ENCODE results near the gene FAM209B. TPM values are rescaled to one million over a fixed set of nuclear protein-coding genes. Genes with fewer than 3 reads are reported as not detected.

Gene FAM209B
- polyA plus RNA-seq, 2 of the 4 experiments (the other 2 are of a cell fraction), result 0.46 to 0.78 TPM

DNA sequence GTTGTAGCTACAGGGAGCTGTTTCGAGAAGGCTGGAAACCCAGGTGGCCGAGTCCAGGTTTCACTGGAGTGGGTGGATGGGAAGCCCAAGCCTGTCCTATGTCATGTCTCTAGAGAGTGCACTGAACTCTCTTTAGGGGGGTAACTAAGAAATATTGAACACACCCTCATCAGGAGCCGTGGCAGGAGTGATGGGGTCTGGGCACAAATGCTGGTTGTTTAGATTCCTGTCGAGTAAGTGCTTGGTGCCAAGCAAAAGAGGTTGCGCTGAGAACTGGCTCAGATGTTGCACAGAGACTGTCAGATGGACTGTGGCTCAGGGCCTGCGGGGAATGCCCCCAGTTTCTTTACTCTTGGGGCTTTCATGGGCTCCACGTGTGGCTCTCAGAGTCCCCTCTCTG lies 15.8 kb upstream of the FAM209B start:
- FAIRE-seq (no peak), DNase-seq (ENCODE audit: low read depth in 1 of 2, low spot score in 1 of 2) (no peak), ATAC-seq (no peak)
- H3K9me3 ChIP-seq, result no peaks in the 10 kb centered on the region
- H3K27ac ChIP-seq, result no peak overlapping the region
- H3K4me3 ChIP-seq, result no peak overlapping the region
- POLR2A ChIA-PET, result no interaction called here
- 94% methylated on average over 7 of the region's 7 CpGs for WGBS (ENCODE audit: missing lambda C conversion rate)
- TF ChIP-seq NFE2L2 (conservative IDR thresholded peaks at IDR 0.05; ENCODE audit: low read length) (no peak), JUNB (IDR thresholded peaks at IDR 0.05) (no peak), CEBPB (IDR thresholded peaks at IDR 0.05) (no peak), RFX5 (IDR thresholded peaks at IDR 0.05) (no peak), SMC3 (IDR thresholded peaks at IDR 0.05) (no peak), MAX (IDR thresholded peaks at IDR 0.05) (no peak), ZFP36 (IDR thresholded peaks at IDR 0.05; ENCODE audit: borderline replicate concordance, partially characterized antibody) (no peak), EHMT2 (IDR thresholded peaks at IDR 0.05; ENCODE audit: low read depth) (no peak), FOXS1 (CRISPR knock-in tag; IDR thresholded peaks at IDR 0.05) (no peak), RARB (CRISPR knock-in tag; IDR thresholded peaks at IDR 0.05) (no peak), MAZ (IDR thresholded peaks at IDR 0.05; ENCODE audit: borderline replicate concordance, low read depth, low read length) (no peak), SREBF2 (IDR thresholded peaks at IDR 0.05) (no peak), CBX2 (IDR thresholded peaks at IDR 0.05; ENCODE audit: borderline replicate concordance, low read depth) (no peak), CHD4 (IDR thresholded peaks at IDR 0.05; ENCODE audit: borderline replicate concordance) (no peak), CHD2 (IDR thresholded peaks at IDR 0.05; ENCODE audit: low read length, partially characterized antibody) (no peak)
- TF ChIP-seq, protein P1, sequence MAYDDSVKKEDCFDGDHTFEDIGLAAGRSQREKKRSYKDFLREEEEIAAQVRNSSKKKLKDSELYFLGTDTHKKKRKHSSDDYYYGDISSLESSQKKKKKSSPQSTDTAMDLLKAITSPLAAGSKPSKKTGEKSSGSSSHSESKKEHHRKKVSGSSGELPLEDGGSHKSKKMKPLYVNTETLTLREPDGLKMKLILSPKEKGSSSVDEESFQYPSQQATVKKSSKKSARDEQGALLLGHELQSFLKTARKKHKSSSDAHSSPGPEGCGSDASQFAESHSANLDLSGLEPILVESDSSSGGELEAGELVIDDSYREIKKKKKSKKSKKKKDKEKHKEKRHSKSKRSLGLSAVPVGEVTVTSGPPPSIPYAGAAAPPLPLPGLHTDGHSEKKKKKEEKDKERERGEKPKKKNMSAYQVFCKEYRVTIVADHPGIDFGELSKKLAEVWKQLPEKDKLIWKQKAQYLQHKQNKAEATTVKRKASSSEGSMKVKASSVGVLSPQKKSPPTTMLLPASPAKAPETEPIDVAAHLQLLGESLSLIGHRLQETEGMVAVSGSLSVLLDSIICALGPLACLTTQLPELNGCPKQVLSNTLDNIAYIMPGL (CRISPR knock-in tag; IDR thresholded peaks at IDR 0.05; ENCODE audit: borderline replicate concordance), result no peak
- H3K4me1 ChIP-seq, result no peaks in the 10 kb centered on the region
- CTCF ChIA-PET, result no interaction called here
- H3K4me2 ChIP-seq, result no peak overlapping the region

DNA sequence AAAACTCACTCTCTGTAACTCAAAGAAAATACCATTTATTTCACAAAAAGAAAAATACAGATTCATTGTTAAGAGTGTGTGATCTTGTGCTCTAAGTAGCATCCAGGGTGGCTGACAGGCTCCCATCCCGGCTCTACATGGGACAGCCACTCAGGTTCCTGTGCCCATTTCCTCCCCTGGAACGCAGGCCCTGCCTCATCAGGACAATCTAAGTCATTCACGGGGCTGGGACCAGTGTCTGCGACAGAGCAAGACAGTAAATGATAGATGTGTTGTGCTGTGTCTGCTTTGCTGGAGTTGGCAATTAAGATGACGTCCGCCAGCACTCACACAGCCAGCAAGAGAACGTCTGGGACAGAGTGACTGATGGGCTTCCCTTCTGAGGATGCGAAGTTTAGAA lies 15.4 kb upstream of the FAM209B start:
- no peak for FAIRE-seq
- 93% methylated on average over 8 of the region's 8 CpGs for WGBS (ENCODE audit: missing lambda C conversion rate)
- POLR2A ChIA-PET, result no interaction called here

More for the DNA sequence above, 15.4 kb upstream of the FAM209B start:
- Histone ChIP-seq H3K4me2 (no peak overlapping the region), H3K27ac (no peak overlapping the region), H3K4me1 (no peaks in the 10 kb centered on the region), H3K9me3 (no peaks in the 10 kb centered on the region), H3K4me3 (no peak overlapping the region)
- ATAC-seq (no peak), DNase-seq (ENCODE audit: low read depth in 1 of 2, low spot score in 1 of 2) (no peak)
- CTCF ChIA-PET, result interaction anchor here (0.6 kb wide), 1 partner anchor 670 kb away, joined by 3 read pairs; no protein-coding TSS in a partner anchor
- no peak for TF ChIP-seq REST (IDR thresholded peaks at IDR 0.05)
- TF ChIP-seq ZC3H11A (IDR thresholded peaks at IDR 0.05), result no peak
- TF ChIP-seq CEBPB (IDR thresholded peaks at IDR 0.05), result no peak
- TF ChIP-seq, protein P2, sequence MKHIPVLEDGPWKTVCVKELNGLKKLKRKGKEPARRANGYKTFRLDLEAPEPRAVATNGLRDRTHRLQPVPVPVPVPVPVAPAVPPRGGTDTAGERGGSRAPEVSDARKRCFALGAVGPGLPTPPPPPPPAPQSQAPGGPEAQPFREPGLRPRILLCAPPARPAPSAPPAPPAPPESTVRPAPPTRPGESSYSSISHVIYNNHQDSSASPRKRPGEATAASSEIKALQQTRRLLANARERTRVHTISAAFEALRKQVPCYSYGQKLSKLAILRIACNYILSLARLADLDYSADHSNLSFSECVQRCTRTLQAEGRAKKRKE (CRISPR knock-in tag; IDR thresholded peaks at IDR 0.05; ENCODE audit: low read depth), result no peak
- TF ChIP-seq RARB (CRISPR knock-in tag; IDR thresholded peaks at IDR 0.05), result no peak
- no peak for TF ChIP-seq TFCP2L1 (CRISPR knock-in tag; IDR thresholded peaks at IDR 0.05)
- TF ChIP-seq, protein P3, sequence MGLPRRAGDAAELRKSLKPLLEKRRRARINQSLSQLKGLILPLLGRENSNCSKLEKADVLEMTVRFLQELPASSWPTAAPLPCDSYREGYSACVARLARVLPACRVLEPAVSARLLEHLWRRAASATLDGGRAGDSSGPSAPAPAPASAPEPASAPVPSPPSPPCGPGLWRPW (IDR thresholded peaks at IDR 0.05), result no peak

Measured in A549 (cell line).